Prostate gland (tissue), 2 donors: ENCODE measurements around the gene HSFX2. TPM values are rescaled to one million over a fixed set of nuclear protein-coding genes. Genes with fewer than 3 reads are reported as not detected.
A peak's percentile ranks its signal among the peaks of the same experiment; 100 is the strongest.
"Not testable (repeated sequence)": the region's sequence is repeated elsewhere in the genome, so short reads cannot be mapped to it uniquely, and the experiment has no call there.

Experiments used
- DNase-seq: peaks from one replicate; pipeline ENCODE4 v3.0.0-alpha.2; 2019; ENCODE audit warnings: low spot score
- H3K27ac ChIP-seq, 2 donors: fragments of 200-600 bp; sonication (generic); 2 replicates each; pipeline ENCODE4 v1.5.1; 2017 to 2019
- H3K27me3 ChIP-seq: fragments of 200-600 bp; sonication (generic); replicated peaks from 2 replicates; pipeline ENCODE4 v1.5.1; 2019; ENCODE audit not compliant: insufficient read depth
- H3K36me3 ChIP-seq, 2 donors: fragments of 200-600 bp; sonication (generic); 1 replicate in 1 of 2; 2 replicates in 1 of 2; pipeline versions ENCODE4 v1.5.1 to v1.8.1; 2017 to 2019
- H3K4me1 ChIP-seq: fragments of 200-600 bp; sonication (generic); replicated peaks from 2 replicates; pipeline ENCODE4 v1.5.1; 2019
- H3K4me3 ChIP-seq, 2 donors: fragments of 200-600 bp; sonication (generic); 2 replicates each; pipeline ENCODE4 v1.5.1; 2017 to 2019
- H3K9me3 ChIP-seq: fragments of 200-600 bp; sonication (generic); 2 replicates; pipeline ENCODE4 v1.5.1; 2017
- POLR2A ChIP-seq: fragments of 450-650 bp; IDR thresholded peaks from one replicate; pipeline ENCODE4 v1.6.1; 2016; ENCODE audit warnings: antibody characterized with exemption, mild to moderate bottlenecking
- POLR2AphosphoS5 ChIP-seq: sonication (generic); formaldehyde crosslinking; IDR thresholded peaks from one replicate; pipeline ENCODE4 v1.6.1; 2017; ENCODE audit warnings: antibody characterized with exemption
- WGBS: methylation state at CpG from one replicate; pipeline ENCODE4 v1.1.5; 2018; 5-methylcytosine and 5-hydroxymethylcytosine counted together
- intact Hi-C: fragments of 100-400 bp; cut with DNase I; formaldehyde crosslinking; loops from one replicate; pipeline ENCODE4 v1.14.2; 2022
- total RNA-seq, 2 donors: library from RNA; depleted of rRNA; stranded (reverse); fragments of >200 nt; gene quantifications; one replicate each; pipeline ENCODE4 v1.1.0, GENCODE V29; 2016
- TF ChIP-seq, protein P1 (sequence below), 4 experiments: fragments of 200-600 bp in 2 of 4; fragments of 450-650 bp in 2 of 4; sonication (generic) in 2 of 4; IDR thresholded peaks; 1 replicate in 3 of 4; 2 replicates in 1 of 4; pipeline ENCODE4 v1.5.1; 2016 to 2019; ENCODE audit warnings: antibody characterized with exemption in 4 of 4, mild to moderate bottlenecking in 2 of 4, moderate library complexity in 2 of 4

HSFX2 gene
- total RNA-seq, 2 donors from 2014 or later = not detected

GRCh38 chrX:149595943-149596342, 829 bp upstream of the HSFX2 start:
- DNase-seq, H3K36me3 ChIP-seq, H3K27me3 ChIP-seq, H3K27ac ChIP-seq, intact Hi-C loops, H3K9me3 ChIP-seq, H3K4me3 ChIP-seq, H3K4me1 ChIP-seq: not testable (repeated sequence)
- WGBS = no CpG with 5 or more reads among the region's 7 CpGs

DNA sequence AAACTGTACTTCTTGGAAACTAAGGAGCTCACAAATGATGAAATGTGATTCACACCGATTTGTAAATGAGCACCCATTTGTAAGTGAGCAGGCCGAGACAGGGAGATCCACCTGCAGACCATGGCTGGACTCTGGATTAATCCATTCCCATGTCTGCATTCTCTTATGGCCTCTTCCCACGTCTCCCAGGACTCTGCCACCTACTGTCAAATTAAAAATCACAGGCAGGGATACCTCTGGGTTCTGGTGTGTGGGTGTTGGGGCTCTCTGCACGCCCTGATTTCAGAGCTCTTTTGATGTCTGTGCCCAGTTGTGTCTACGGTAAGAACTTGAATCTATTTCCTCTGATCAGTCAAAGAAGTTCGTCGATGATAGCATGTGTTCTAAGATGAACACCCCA, 4.1 kb downstream of the HSFX2 start:
- intact Hi-C loops, DNase-seq: not testable (repeated sequence)
- WGBS = no CpG with 5 or more reads among the region's 7 CpGs

DNA sequence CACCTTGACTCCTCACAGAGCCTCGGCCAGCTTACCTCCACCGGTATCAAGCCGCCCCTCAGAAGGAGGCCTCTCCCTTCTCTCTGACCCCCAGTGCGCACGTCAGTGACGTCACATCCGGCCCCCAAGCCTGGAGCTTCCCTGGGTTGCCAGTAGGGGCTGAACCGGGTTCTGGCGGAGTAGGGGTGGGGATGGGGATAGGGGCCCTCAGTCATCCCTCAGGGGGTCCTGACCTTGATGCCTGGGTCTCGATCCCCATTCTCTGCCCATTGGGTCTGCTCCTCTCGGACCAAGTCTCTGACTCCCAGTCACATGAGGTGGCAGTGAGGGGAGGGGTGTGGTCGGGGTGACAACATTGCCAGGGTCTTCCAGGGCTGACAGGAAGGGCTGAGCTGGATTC, 7.8 kb downstream of the HSFX2 start, which contains the start of gene MAGEA9B:
TSS of gene MAGEA9B (minus strand) at position 101 of the 400 bp plus-strand sequence. CDS start 4,280 bp downstream, outside the sequence.
- H3K36me3 ChIP-seq, DNase-seq, H3K4me1 ChIP-seq, H3K9me3 ChIP-seq, intact Hi-C loops, H3K27me3 ChIP-seq, H3K27ac ChIP-seq, H3K4me3 ChIP-seq: not testable (repeated sequence)
- no CpG with 5 or more reads among the region's 12 CpGs for WGBS

More for the DNA sequence above, 4.1 kb downstream of the HSFX2 start:
- not testable (repeated sequence) for H3K36me3 ChIP-seq, H3K4me1 ChIP-seq, H3K27me3 ChIP-seq, H3K27ac ChIP-seq, H3K9me3 ChIP-seq, H3K4me3 ChIP-seq

- no CpG with 5 or more reads among the region's 17 CpGs for WGBS
- H3K9me3 ChIP-seq, DNase-seq, H3K4me3 ChIP-seq, H3K36me3 ChIP-seq, H3K4me1 ChIP-seq, intact Hi-C loops, H3K27me3 ChIP-seq, H3K27ac ChIP-seq: not testable (repeated sequence)
These were observed 9.5 kb downstream of the HSFX2 start for GRCh38 chrX:149585631-149586030.

DNA sequence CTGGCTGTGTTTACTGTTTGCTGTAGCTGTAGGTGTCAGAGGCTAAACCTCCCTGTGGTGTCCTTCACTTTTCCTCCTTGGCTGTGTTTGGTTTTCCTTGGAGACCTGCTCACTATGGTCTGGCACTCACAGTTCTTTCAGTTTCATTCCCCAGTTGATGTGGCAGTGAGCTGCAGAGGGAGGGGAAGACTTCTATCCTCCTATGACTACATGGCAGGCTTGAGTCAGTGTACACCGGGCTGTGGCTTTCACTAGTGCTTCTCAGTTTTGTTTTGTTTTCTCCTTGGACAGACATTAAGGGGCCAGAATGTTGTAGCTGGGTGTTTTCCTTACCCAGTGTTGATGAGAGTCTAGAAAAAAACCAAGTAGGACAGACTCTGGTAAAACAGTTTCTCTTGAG, 21.7 kb downstream of the HSFX2 start:
- intact Hi-C loops, H3K36me3 ChIP-seq, H3K27me3 ChIP-seq, H3K4me1 ChIP-seq, H3K9me3 ChIP-seq, DNase-seq, H3K27ac ChIP-seq, H3K4me3 ChIP-seq: not testable (repeated sequence)
- WGBS = no CpG with 5 or more reads among the region's 1 CpG

GRCh38 chrX:149572743-149573142, 22.4 kb downstream of the HSFX2 start:
- Histone ChIP-seq H3K27me3 (no peaks in the 10 kb centered on the region), H3K4me3 (no peak overlapping the region), H3K9me3 (no peaks in the 10 kb centered on the region), H3K27ac (no peak overlapping the region), H3K4me1 (no peaks in the 10 kb centered on the region), H3K36me3 (no peaks in the 10 kb centered on the region)
- WGBS = 29% methylated on average over 1 of the region's 1 CpG
- intact Hi-C loops = no loop called here
- no peak for DNase-seq
- no peak for TF ChIP-seq POLR2AphosphoS5
- TF ChIP-seq, protein P1, sequence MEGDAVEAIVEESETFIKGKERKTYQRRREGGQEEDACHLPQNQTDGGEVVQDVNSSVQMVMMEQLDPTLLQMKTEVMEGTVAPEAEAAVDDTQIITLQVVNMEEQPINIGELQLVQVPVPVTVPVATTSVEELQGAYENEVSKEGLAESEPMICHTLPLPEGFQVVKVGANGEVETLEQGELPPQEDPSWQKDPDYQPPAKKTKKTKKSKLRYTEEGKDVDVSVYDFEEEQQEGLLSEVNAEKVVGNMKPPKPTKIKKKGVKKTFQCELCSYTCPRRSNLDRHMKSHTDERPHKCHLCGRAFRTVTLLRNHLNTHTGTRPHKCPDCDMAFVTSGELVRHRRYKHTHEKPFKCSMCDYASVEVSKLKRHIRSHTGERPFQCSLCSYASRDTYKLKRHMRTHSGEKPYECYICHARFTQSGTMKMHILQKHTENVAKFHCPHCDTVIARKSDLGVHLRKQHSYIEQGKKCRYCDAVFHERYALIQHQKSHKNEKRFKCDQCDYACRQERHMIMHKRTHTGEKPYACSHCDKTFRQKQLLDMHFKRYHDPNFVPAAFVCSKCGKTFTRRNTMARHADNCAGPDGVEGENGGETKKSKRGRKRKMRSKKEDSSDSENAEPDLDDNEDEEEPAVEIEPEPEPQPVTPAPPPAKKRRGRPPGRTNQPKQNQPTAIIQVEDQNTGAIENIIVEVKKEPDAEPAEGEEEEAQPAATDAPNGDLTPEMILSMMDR (IDR thresholded peaks at IDR 0.05) = no peak
- TF ChIP-seq POLR2A = no peak

GRCh38 chrX:149571770-149572169, 23.3 kb downstream of the HSFX2 start:
- H3K4me3 ChIP-seq = no peak overlapping the region
- peak overlapping the region in 1 of 2 donors; percentile 41 for H3K27ac ChIP-seq
- TF ChIP-seq, protein P1 (IDR thresholded peaks at IDR 0.05) = no peak
- TF ChIP-seq POLR2AphosphoS5 (no peak), POLR2A (no peak)
- no peaks in the 10 kb centered on the region for H3K36me3 ChIP-seq
- H3K4me1 ChIP-seq = no peaks in the 10 kb centered on the region
- no peak for DNase-seq
- H3K27me3 ChIP-seq = no peaks in the 10 kb centered on the region
- no peaks in the 10 kb centered on the region for H3K9me3 ChIP-seq
- intact Hi-C loops = no loop called here
- 68% methylated on average over 5 of the region's 7 CpGs for WGBS
